Glomerular endothelial cell (primary cell): ENCODE measurements around the gene FIBCD1. TPM values are rescaled to one million over a fixed set of nuclear protein-coding genes. Genes with fewer than 3 reads are reported as not detected.

Experiments used
- DNase-seq: peaks from one replicate; pipeline ENCODE4 v3.0.0-alpha.2; 2011; ENCODE audit warnings: low read depth, low spot score; ENCODE audit errors: extremely low read depth
- total RNA-seq: library from RNA; depleted of rRNA; stranded (reverse); fragments of >200 nt; gene quantifications from 2 replicates; pipeline ENCODE4 v1.2.3, GENCODE V29; 2015

Gene FIBCD1
- total RNA-seq, 1 donor from 2014 or later, result not detected

- no peak for DNase-seq
Measured at GRCh38 chr9:130897848-130898551, 41.0 kb downstream of the FIBCD1 start.

- no peak for DNase-seq
Measured at GRCh38 chr9:130897105-130897751, 41.8 kb downstream of the FIBCD1 start.

GRCh38 chr9:130896233-130897014 lies 42.6 kb downstream of the FIBCD1 start, which contains the start of gene QRFP:
Gene QRFP (minus strand): TSS chr9:130896812. CDS start chr9:130893838, 2,974 bp downstream.
- DNase-seq, result no peak

- no peak for DNase-seq
Measured at GRCh38 chr9:130895481-130896232, 43.4 kb downstream of the FIBCD1 start.

GRCh38 chr9:130895038-130895437 lies 44.0 kb downstream of the FIBCD1 start:
- DNase-seq, result no peak

GRCh38 chr9:130894546-130894945 lies 44.5 kb downstream of the FIBCD1 start:
- no peak for DNase-seq

- DNase-seq, result no peak
Measured at GRCh38 chr9:130893341-130894101, 45.5 kb downstream of the FIBCD1 start.

- DNase-seq, result no peak
Measured at GRCh38 chr9:130892477-130893304, 46.4 kb downstream of the FIBCD1 start.

GRCh38 chr9:130891688-130892476 lies 47.2 kb downstream of the FIBCD1 start:
- DNase-seq, result no peak

- DNase-seq, result no peak
Measured at GRCh38 chr9:130890870-130891687, 48.0 kb downstream of the FIBCD1 start.

GRCh38 chr9:130890124-130890523 lies 48.9 kb downstream of the FIBCD1 start:
- DNase-seq, result no peak

- no peak for DNase-seq
Measured at GRCh38 chr9:130888146-130888885, 50.7 kb downstream of the FIBCD1 start.

- DNase-seq, result no peak
Measured at GRCh38 chr9:130887494-130888144, 51.4 kb downstream of the FIBCD1 start.

GRCh38 chr9:130886981-130887380 lies 52.1 kb downstream of the FIBCD1 start:
- no peak for DNase-seq

GRCh38 chr9:130885484-130886375 lies 53.3 kb downstream of the FIBCD1 start:
- DNase-seq, result no peak
